Dendritic cell treated with granulocyte-macrophage colony-stimulating factor and Interleukin-4, amounts not matched to agents 40 ng/mL and 50 ng/mL, for 4 days (primary cell): ENCODE results near the gene ADIPOR2.
A peak's percentile ranks its signal among the peaks of the same experiment; 100 is the strongest.
"Not testable (repeated sequence)": the region's sequence is repeated elsewhere in the genome, so short reads cannot be mapped to it uniquely, and the experiment has no call there.

Source experiments
- H3K27ac Mint-ChIP-seq: one replicate; pipeline ENCODE4 v1.8.0; 2022; ENCODE audit warnings: mild to moderate bottlenecking, mixed read lengths
- H3K27me3 Mint-ChIP-seq: one replicate; pipeline ENCODE4 v1.8.0; 2022; ENCODE audit warnings: mild to moderate bottlenecking, mixed read lengths
- H3K36me3 Mint-ChIP-seq: one replicate; pipeline ENCODE4 v1.8.0; 2022; ENCODE audit warnings: low read depth, mixed read lengths
- H3K4me1 Mint-ChIP-seq: one replicate; pipeline ENCODE4 v1.8.0; 2022; ENCODE audit warnings: low read depth, mixed read lengths
- H3K4me3 Mint-ChIP-seq: one replicate; pipeline ENCODE4 v1.8.0; 2022; ENCODE audit warnings: mild to moderate bottlenecking, moderate library complexity, mixed read lengths
- H3K9me3 Mint-ChIP-seq: one replicate; pipeline ENCODE4 v1.8.0; 2022; ENCODE audit warnings: mixed read lengths
- intact Hi-C: fragments of 100-400 bp; cut with micrococcal nuclease; formaldehyde crosslinking; loops from one replicate; pipeline ENCODE4 v1.15.0; 2022

The ADIPOR2 gene

DNA sequence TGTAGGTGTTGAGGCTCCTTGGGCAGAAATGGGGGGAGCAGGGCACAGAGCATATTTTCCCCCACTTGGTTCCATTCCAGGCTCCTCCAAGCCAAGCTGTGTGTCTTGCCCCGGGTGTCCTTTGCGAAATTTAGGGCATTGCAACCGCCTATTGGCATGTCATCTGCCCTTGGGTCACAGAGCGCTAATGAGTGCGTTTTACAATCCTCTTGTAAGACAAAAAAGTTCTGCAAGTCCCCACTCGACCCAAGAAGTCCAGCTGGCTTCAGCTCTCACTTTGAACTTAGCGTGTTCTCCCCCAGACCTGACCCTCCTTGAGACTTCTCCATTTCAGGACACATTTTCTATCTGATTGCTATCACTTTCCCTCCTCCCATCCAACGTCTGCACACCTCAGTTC, 123.4 kb downstream of the ADIPOR2 start:
- intact Hi-C loops: loop anchor here (5.0 kb wide), 1 partner anchor 103 kb away; the partner anchor contains the start of gene CACNA2D4
- Mint-ChIP-seq H3K27ac (no peak overlapping the region), H3K4me1 (peaks cover 77% of the 10 kb centered on the region)

DNA sequence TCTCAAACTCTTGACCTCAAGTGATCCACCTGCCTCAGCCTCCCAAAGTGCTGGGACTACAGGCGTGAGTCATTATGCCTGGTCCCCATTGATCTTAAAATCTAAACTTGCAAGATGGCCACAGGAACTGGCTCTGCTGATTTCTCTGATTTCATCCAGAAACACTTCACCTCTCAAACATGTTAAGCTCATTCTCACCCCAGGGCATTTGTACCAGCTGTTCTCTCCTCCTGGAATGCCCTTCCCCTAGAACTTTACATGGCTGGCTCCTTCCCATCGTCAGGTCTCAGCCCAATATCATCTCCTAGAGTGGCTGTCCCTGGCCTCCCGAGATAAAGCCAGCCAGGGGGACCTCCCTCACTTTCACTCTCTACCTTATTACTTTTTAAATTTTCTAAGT, 124.2 kb downstream of the ADIPOR2 start:
- Mint-ChIP-seq H3K36me3 (no peaks in the 10 kb centered on the region), H3K9me3 (no peaks in the 10 kb centered on the region), H3K4me1 (peaks cover 77% of the 10 kb centered on the region), H3K27me3 (peaks cover 17% of the 10 kb centered on the region), H3K4me3 (no peak overlapping the region), H3K27ac (peak overlapping the region; percentile 12)
- intact Hi-C loops: no loop called here

More for the DNA sequence above, 123.4 kb downstream of the ADIPOR2 start:
- peaks cover 8% of the 10 kb centered on the region for H3K27me3 Mint-ChIP-seq
- no peaks in the 10 kb centered on the region for H3K36me3 Mint-ChIP-seq
- H3K9me3 Mint-ChIP-seq: no peaks in the 10 kb centered on the region
- H3K4me3 Mint-ChIP-seq: no peak overlapping the region

DNA sequence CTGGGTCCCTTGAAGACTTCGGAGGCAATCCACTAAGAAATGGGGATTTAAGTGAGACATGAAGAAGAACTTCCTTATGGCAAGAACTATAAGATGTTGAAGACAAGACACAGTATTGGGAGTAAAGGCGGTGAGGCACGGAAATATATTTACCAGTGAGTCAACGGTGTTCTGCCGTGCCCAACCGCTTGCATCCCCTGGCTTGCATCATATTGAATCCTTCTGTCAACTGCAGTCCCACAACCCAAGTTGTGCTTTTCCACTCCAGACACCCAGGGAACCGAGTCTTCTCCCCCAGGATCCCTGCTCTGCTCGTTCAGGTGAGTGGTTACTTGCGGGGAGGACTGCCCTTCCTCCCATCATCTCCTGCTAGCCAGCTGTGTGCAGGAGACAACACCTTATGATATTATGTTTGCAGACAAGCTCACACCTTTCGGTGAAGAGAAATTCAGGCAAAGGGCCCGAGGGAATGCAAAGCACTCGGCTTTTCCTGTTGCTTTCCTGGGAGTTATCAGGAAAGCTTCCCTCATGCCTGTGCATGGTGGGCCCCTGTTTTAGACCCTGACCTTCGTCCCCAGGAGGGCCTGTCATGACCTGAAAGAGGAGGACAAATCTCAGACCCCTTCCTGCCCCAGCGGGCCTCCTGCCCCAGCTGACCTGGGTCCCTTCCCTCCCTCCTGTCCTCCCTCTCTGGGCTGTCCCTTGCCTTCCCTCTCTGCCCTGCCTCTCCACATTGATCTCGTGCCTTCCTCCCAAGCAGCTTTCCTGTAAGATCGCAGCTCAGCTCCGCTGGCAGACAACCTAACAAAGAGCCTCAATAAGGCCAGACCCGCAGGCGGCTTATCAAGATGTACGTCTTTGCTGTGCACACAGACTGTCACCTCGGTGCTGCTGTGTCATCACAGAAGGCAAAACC, 125.2 kb downstream of the ADIPOR2 start:
- Mint-ChIP-seq H3K4me3 (no peak overlapping the region), H3K36me3 (no peaks in the 10 kb centered on the region), H3K27me3 (peaks cover 26% of the 10 kb centered on the region), H3K4me1 (peaks cover 77% of the 10 kb centered on the region), H3K9me3 (no peaks in the 10 kb centered on the region), H3K27ac (peak overlapping the region; percentile 12)
- intact Hi-C loops: no loop called here

DNA sequence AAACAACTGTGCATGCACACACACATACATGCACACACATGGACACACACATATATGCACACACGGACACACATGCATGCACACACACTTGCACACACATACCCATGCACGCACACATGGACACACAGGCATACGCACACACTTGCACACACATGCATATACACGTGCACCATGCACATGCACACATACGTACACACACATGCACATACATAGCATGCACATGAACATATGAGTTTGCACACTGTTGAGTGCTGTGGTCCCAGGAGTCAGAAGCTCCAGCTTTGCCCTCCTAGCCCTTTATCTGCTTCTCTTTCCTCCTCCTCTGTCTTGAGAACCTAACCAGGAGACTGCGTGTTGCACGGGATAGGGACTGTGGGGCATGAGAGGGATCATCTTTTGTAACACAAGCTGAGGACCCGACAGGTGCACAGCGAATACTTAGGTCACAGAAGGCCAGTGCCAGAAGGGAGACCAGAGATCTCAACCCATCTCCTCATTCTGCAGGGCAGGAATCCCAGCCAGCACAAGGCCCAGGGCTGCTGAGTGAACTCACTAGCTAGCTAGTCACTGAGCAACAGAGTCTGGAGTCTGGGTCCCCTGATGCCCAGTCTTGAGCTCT, 126.0 kb downstream of the ADIPOR2 start:
- no peak overlapping the region for H3K4me3 Mint-ChIP-seq
- H3K9me3 Mint-ChIP-seq: no peaks in the 10 kb centered on the region
- H3K27me3 Mint-ChIP-seq: peaks cover 34% of the 10 kb centered on the region
- no peak overlapping the region for H3K27ac Mint-ChIP-seq
- intact Hi-C loops: no loop called here
- H3K36me3 Mint-ChIP-seq: no peaks in the 10 kb centered on the region
- peaks cover 76% of the 10 kb centered on the region for H3K4me1 Mint-ChIP-seq

DNA sequence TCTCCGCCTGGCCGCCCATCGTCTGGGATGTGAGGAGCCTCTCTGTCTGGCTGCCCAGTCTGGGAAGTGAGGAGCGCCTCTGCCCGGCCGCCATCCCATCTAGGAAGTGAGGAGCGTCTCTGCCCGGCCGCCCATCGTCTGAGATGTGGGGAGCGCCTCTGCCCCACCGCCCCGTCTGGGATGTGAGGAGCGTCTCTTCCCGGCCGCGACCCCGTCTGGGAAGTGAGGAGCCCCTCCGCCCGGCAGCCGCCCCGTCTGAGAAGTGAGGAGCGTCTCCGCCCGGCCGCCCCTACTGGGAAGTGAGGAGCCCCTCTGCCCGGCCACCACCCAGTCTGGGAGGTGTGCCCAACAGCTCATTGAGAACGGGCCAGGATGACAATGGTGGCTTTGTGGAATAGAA, 127.1 kb downstream of the ADIPOR2 start:
- not testable (repeated sequence) for H3K4me3 Mint-ChIP-seq

DNA sequence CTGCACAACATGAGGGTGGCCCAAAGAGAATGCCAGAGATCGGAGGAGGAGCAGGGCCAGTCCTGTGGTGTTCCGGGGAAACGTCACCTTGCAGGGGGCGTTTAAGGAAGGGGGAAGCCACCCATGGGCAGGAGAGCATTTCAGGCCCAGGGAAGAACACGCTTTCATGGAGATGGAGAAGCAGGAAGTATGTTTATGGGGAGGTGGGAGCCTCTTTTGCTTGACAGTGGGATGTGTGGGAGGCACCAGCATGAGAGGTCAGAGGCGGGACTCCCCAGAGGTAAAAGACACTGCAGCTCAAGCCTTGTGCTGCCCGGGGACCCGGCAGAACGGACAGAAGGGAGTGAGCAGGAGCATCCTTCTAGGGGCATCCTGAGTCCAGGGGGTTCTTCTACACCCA, 128.2 kb downstream of the ADIPOR2 start:
- Mint-ChIP-seq H3K4me1 (peaks cover 61% of the 10 kb centered on the region), H3K36me3 (no peaks in the 10 kb centered on the region), H3K9me3 (no peaks in the 10 kb centered on the region), H3K27me3 (peaks cover 44% of the 10 kb centered on the region), H3K4me3 (no peak overlapping the region), H3K27ac (no peak overlapping the region)
- intact Hi-C loops: no loop called here

More for the DNA sequence above, 127.1 kb downstream of the ADIPOR2 start:
- H3K9me3 Mint-ChIP-seq, intact Hi-C loops, H3K27ac Mint-ChIP-seq, H3K36me3 Mint-ChIP-seq: not testable (repeated sequence)
- Mint-ChIP-seq H3K4me1 (peaks cover 71% of the 10 kb centered on the region), H3K27me3 (peaks cover 42% of the 10 kb centered on the region)

DNA sequence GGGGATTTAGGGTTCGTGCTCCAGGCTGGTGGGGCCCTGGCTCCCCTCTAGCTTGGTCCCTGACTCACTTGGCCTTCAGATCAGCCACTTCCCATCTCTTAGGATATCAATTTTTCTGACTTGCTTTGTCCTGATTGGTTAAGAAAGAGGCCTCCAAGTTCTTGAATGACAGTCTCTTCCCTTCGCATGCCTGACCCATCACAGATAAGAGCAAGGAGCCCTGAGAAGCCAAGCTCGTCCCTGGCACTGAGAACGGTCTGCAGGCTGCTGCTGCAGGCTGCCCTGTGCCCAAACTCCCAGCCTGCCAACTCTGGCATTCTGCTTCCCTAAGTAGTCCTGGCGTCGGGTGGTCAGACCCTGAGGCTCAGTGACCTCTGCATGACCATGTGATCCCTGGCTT, 128.7 kb downstream of the ADIPOR2 start:
- no peaks in the 10 kb centered on the region for H3K36me3 Mint-ChIP-seq
- intact Hi-C loops: no loop called here
- H3K27ac Mint-ChIP-seq: no peak overlapping the region
- peaks cover 56% of the 10 kb centered on the region for H3K4me1 Mint-ChIP-seq
- peaks cover 44% of the 10 kb centered on the region for H3K27me3 Mint-ChIP-seq
- no peak overlapping the region for H3K4me3 Mint-ChIP-seq
- no peaks in the 10 kb centered on the region for H3K9me3 Mint-ChIP-seq

DNA sequence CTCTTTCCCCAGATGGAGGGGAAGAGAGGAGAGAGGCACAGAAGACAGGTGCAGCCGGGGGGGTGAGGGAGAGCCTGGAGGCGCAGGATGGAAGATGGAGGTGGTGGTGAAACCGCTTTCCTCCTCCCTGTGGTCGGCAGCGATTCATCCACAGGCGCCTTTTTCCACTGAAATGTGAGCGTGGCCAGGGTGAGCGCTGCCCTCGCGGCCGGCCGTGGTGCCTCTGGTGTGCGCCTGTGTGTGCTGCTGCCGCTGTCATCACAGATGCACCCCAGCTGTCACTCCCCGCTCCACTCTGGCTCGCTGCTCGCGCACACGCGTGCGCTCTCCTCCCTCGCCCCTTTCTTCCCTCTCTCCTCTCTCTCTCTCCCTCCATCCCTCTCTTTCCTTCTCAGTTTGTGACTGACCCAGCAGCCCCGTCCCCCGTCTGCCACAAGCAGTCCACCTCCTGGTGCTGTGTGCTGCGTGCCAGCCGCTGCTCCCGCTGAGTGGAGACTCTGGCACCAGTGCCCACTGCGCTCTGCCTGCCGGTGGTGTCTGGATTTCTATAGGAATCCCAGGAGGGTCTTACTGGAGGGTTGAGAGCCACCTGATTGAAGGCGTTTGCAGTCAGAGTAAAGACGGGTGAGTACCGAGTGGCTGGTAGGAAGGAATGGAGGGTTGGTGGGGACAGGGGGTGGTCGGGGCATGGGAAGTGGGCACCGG, 129.5 kb downstream of the ADIPOR2 start, which contains the start of gene LRTM2:
Gene LRTM2 (plus strand): TSS at position 375 of the 705 bp plus-strand sequence. CDS start 7,584 bp downstream, outside the sequence.
- no peak within 1 kb of the TSS for H3K27ac Mint-ChIP-seq
- no peaks in the 10 kb centered on the region for H3K9me3 Mint-ChIP-seq
- intact Hi-C loops: no loop called here
- peaks cover 44% of the 10 kb centered on the region for H3K27me3 Mint-ChIP-seq
- peaks cover 48% of the 10 kb centered on the region for H3K4me1 Mint-ChIP-seq
- H3K36me3 Mint-ChIP-seq: no peaks in the 10 kb centered on the region
- H3K4me3 Mint-ChIP-seq: no peak within 1 kb of the TSS

DNA sequence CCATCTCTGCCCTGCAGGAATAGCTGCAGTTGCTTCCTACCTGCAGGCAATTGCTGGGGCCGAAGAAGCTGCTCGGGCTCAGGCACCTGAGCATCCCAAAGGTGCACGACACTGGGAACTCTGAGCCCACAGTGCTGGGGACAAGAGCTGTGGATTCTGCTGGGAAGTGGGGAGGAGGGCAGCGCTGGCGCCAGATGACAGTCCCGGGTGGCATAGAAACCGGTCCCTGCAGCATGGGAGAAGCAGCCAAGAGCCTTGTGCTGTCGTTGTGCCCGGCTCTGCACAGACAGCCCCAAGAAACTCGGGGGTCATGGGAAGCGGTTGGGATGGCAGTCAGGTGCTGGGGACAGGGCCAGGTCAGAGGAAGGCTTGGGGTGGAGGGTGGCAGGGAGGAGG, 130.0 kb downstream of the ADIPOR2 start:
- intact Hi-C loops: no loop called here
- H3K9me3 Mint-ChIP-seq: no peaks in the 10 kb centered on the region
- no peak overlapping the region for H3K27ac Mint-ChIP-seq
- no peak overlapping the region for H3K4me3 Mint-ChIP-seq
- no peaks in the 10 kb centered on the region for H3K36me3 Mint-ChIP-seq
- H3K4me1 Mint-ChIP-seq: peaks cover 42% of the 10 kb centered on the region
- peaks cover 44% of the 10 kb centered on the region for H3K27me3 Mint-ChIP-seq

DNA sequence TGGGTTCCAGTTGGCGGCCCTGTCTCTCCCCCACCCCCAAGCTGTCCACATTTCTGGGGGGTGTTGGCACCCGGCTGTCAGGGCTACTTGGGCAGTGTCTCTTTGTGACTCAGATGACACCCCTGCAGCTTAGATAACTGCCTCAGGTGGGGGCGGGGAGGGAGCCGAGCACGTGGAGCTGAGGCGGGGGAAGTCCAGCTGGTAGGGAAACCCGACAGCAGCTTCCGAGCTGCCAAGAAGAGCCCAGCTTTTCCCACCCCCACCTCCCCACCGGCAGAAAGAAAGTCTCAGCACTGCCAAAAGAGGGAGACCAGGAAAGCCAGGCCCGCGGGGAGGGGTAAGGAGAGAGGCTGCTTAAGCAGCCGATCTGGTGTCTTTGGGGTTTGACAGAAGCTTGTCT, 130.9 kb downstream of the ADIPOR2 start:
- peaks cover 42% of the 10 kb centered on the region for H3K27me3 Mint-ChIP-seq
- peaks cover 36% of the 10 kb centered on the region for H3K4me1 Mint-ChIP-seq
- intact Hi-C loops: no loop called here
- no peak overlapping the region for H3K4me3 Mint-ChIP-seq
- no peaks in the 10 kb centered on the region for H3K9me3 Mint-ChIP-seq
- no peak overlapping the region for H3K27ac Mint-ChIP-seq
- no peaks in the 10 kb centered on the region for H3K36me3 Mint-ChIP-seq

DNA sequence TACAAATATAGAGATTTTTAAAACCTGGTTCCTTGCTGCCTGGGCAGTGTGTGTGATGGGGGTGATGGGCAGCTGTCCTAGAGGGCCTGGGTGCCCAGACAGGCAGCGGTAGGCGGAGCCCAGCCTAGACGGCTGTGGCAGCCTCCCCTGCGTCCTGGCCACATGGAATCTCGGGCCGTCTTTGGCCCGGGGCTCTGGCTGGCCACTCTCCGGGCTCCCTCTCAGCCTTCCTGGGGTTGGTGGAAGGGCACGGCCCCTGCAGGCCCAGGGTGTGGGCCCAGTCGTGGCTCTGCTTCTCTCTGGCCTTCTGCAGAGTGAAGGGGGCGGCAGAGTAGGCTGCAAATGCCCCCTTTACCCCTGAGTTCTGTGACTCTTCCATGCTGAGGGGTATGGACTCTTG, 131.8 kb downstream of the ADIPOR2 start:
- intact Hi-C loops: no loop called here
- H3K4me1 Mint-ChIP-seq: peaks cover 42% of the 10 kb centered on the region
- no peaks in the 10 kb centered on the region for H3K9me3 Mint-ChIP-seq
- peaks cover 43% of the 10 kb centered on the region for H3K27me3 Mint-ChIP-seq
- no peaks in the 10 kb centered on the region for H3K36me3 Mint-ChIP-seq
- H3K27ac Mint-ChIP-seq: no peak overlapping the region
- no peak overlapping the region for H3K4me3 Mint-ChIP-seq

DNA sequence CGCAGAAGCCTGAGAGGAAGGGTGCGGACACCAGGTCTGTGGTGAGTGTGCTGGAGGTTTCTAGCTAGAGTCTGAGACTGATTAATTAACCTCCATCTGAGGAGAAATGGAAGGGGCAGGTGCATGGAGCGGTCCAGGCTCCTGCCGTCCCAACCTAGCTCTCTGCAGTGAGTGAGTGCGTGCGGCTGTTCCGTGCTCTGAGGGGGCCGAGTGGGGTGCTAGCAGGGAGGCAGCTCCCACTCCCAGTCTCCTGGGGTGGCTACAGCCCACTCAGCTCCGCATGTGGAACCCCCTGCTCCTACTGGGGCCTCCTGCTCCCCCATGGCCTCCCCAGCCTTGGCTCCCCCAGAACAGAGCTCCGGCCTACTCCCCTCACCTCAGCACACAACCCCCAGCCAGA, 132.4 kb downstream of the ADIPOR2 start:
- Mint-ChIP-seq H3K4me3 (no peak overlapping the region), H3K27ac (no peak overlapping the region), H3K27me3 (peaks cover 42% of the 10 kb centered on the region), H3K9me3 (no peaks in the 10 kb centered on the region), H3K4me1 (peaks cover 42% of the 10 kb centered on the region), H3K36me3 (no peaks in the 10 kb centered on the region)
- intact Hi-C loops: no loop called here

DNA sequence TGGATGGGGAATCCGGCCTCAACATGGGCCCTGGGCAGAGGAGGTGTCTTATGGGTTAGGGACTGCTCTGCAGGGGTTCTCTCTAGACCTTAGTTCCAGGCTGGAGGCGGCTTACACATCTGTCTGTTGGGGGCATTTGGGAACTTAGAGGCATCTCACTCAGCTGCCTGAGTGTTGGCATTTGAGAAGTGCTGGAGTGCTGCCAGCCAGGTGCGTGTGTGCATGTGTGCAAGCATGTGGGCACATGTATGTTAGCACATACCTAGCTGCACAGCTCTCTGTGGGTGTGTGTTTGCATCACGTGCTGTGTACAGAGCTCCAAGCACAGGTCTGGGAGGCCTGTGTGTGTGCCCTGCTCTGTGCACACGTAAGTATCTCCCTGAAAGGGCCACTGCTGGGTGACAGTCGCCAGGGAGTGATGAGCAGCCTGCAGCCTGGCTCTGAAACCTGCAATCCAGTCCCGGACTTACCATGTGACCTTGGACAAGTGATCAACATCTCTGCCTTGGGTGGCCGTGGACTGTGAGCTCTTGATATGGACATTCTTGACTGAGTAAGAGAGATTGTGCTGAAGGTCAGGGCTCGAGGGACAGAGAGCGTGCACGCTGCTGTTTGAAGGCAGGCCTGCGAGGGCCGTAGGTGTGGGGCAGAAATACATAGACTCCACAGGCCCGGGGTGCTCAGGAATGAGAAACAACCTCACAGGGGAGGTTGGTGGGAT, 134.7 kb downstream of the ADIPOR2 start:
- peaks cover 23% of the 10 kb centered on the region for H3K4me1 Mint-ChIP-seq
- no peaks in the 10 kb centered on the region for H3K9me3 Mint-ChIP-seq
- peaks cover 43% of the 10 kb centered on the region for H3K27me3 Mint-ChIP-seq
- H3K36me3 Mint-ChIP-seq: no peaks in the 10 kb centered on the region
- H3K27ac Mint-ChIP-seq: no peak overlapping the region
- H3K4me3 Mint-ChIP-seq: no peak overlapping the region
- intact Hi-C loops: no loop called here
